H1 (cell line): ENCODE data around the gene MAP3K1. TPM values are rescaled to one million over a fixed set of nuclear protein-coding genes. Genes with fewer than 3 reads are reported as not detected.

Experiments used
- CTCF ChIA-PET: fragments of 300-600 bp; sonication (Branson Sonifier 250); formaldehyde crosslinking; loops from one replicate; lab custom pipeline; 2021; ENCODE audit not compliant: partially characterized antibody; lab: Charles Lee
- POLR2A ChIA-PET: fragments of 300-600 bp; sonication (Branson Sonifier 250); formaldehyde crosslinking; loops from one replicate; lab custom pipeline; 2021; ENCODE audit warnings: inconsistent platforms; ENCODE audit not compliant: partially characterized antibody; lab: Charles Lee
- DNase-seq, 2 experiments: peaks; one replicate each; pipeline versions ENCODE4 v3.0.0 to v3.0.0-alpha.2; 2010 to 2022; ENCODE audit warnings: low spot score in 2 of 2, low read depth in 1 of 2, mixed read lengths in 1 of 2
- FAIRE-seq: peaks from 2 replicates; lab custom pipeline; 2011; peaks lifted over from hg19 to GRCh38; lab: Jason Lieb, UNC
- H2AFZ ChIP-seq: 2 replicates; pipeline ENCODE4 v1.8.1; 2012; ENCODE audit warnings: low read length, inconsistent platforms
- H2AK5ac ChIP-seq: 2 replicates; pipeline ENCODE4 v1.6.1; 2013; ENCODE audit warnings: low read depth, low read length
- H2BK120ac ChIP-seq: replicated peaks from 2 replicates; pipeline ENCODE3; 2013; ENCODE audit warnings: low read depth, low read length, inconsistent platforms
- H2BK12ac ChIP-seq: 2 replicates; pipeline ENCODE4 v1.6.1; 2013; ENCODE audit warnings: low read depth, low read length
- H2BK15ac ChIP-seq: 2 replicates; pipeline ENCODE4 v1.6.1; 2013; ENCODE audit warnings: low read length
- H2BK20ac ChIP-seq: 2 replicates; pipeline ENCODE4 v1.6.1; 2013; ENCODE audit warnings: low read length
- H2BK5ac ChIP-seq: 2 replicates; pipeline ENCODE4 v1.6.1; 2013; ENCODE audit warnings: low read depth, low read length
- H3K14ac ChIP-seq: 2 replicates; pipeline ENCODE4 v1.6.1; 2013; ENCODE audit warnings: inconsistent platforms; ENCODE audit not compliant: insufficient read length
- H3K18ac ChIP-seq: 2 replicates; pipeline ENCODE4 v1.6.1; 2013; ENCODE audit warnings: low read length; ENCODE audit errors: extremely low read depth
- H3K23ac ChIP-seq: 2 replicates; pipeline ENCODE4 v1.6.1; 2013; ENCODE audit warnings: inconsistent platforms; ENCODE audit not compliant: insufficient read length
- H3K23me2 ChIP-seq: 2 replicates; pipeline ENCODE4 v1.6.1; 2013; ENCODE audit warnings: low read depth, low read length
- H3K27ac ChIP-seq: 2 replicates; pipeline ENCODE4 v1.6.1; 2011; ENCODE audit warnings: low read depth, low read length, inconsistent platforms
- H3K27me3 ChIP-seq, 4 experiments: replicated peaks in 1 of 4; 1 replicate in 1 of 4; 2 replicates in 3 of 4; pipeline versions ENCODE4 v1.6.1 to v1.8.1; 2011 to 2013; ENCODE audit warnings: low read length in 3 of 4, mild to moderate bottlenecking in 3 of 4, inconsistent platforms in 2 of 4, mixed read lengths in 2 of 4, moderate library complexity in 1 of 4; ENCODE audit not compliant: control insufficient read depth in 3 of 4, insufficient read depth in 3 of 4; ENCODE audit errors: extremely low read depth in 1 of 4
- H3K36me3 ChIP-seq, 4 experiments: 2 replicates each; pipeline versions ENCODE4 v1.6.1 to v1.8.1; 2011 to 2013; ENCODE audit warnings: mild to moderate bottlenecking in 4 of 4, low read length in 3 of 4, moderate library complexity in 2 of 4, control low read depth in 1 of 4, inconsistent platforms in 1 of 4; ENCODE audit not compliant: insufficient read depth in 4 of 4, control insufficient read depth in 2 of 4
- H3K4ac ChIP-seq: replicated peaks from 2 replicates; pipeline ENCODE3; 2013; ENCODE audit warnings: low read length, low read depth, mixed read lengths, inconsistent platforms; ENCODE audit not compliant: insufficient read length
- H3K4me1 ChIP-seq, 4 experiments: replicated peaks in 1 of 4; 1 replicate in 1 of 4; 2 replicates in 3 of 4; pipeline versions ENCODE4 v1.6.1 to v1.8.1; 2011 to 2013; ENCODE audit warnings: low read length in 3 of 4, inconsistent platforms in 2 of 4, mixed read lengths in 1 of 4; ENCODE audit not compliant: insufficient read depth in 4 of 4, control insufficient read depth in 3 of 4
- H3K4me2 ChIP-seq, 2 experiments: 2 replicates each; pipeline versions ENCODE4 v1.6.1 to v1.8.1; 2011 to 2013; ENCODE audit warnings: low read depth in 2 of 2, low read length in 2 of 2, control low read depth in 1 of 2, inconsistent platforms in 1 of 2, mild to moderate bottlenecking in 1 of 2; ENCODE audit not compliant: insufficient read depth in 1 of 2
- H3K4me3 ChIP-seq, 4 experiments: fragments of 200-600, 300-600 bp in 1 of 4; sonication (generic), shearing (Covaris generic), sonication (Bioruptor Twin) in 1 of 4; 2 replicates each; pipeline versions ENCODE4 v1.5.1 to v1.8.1; 2011 to 2016; ENCODE audit warnings: low read length in 4 of 4, low read depth in 3 of 4, control low read depth in 2 of 4, inconsistent platforms in 2 of 4, mild to moderate bottlenecking in 2 of 4, mixed read lengths in 1 of 4, moderate library complexity in 1 of 4; ENCODE audit not compliant: insufficient read depth in 2 of 4; ENCODE audit errors: extremely low read depth in 1 of 4
- H3K56ac ChIP-seq: replicated peaks from 2 replicates; pipeline ENCODE3; 2013; ENCODE audit warnings: low read depth, mild to moderate bottlenecking, mixed read lengths, low read length, inconsistent platforms; ENCODE audit not compliant: insufficient read length
- H3K79me1 ChIP-seq: 2 replicates; pipeline ENCODE4 v1.6.1; 2013; ENCODE audit warnings: low read depth, low read length, control low read depth
- H3K79me2 ChIP-seq, 2 experiments: 2 replicates each; pipeline versions ENCODE4 v1.6.1 to v1.8.1; 2012 to 2013; ENCODE audit warnings: low read length in 2 of 2, mild to moderate bottlenecking in 2 of 2, inconsistent platforms in 1 of 2; ENCODE audit not compliant: insufficient read depth in 2 of 2, control insufficient read depth in 1 of 2
- H3K9ac ChIP-seq, 4 experiments: replicated peaks in 1 of 4; 1 replicate in 1 of 4; 2 replicates in 3 of 4; pipeline versions ENCODE4 v1.6.1 to v1.8.1; 2011 to 2013; ENCODE audit warnings: low read depth in 3 of 4, low read length in 3 of 4, control low read depth in 2 of 4, mild to moderate bottlenecking in 2 of 4, moderate library complexity in 2 of 4, inconsistent platforms in 1 of 4; ENCODE audit errors: extremely low read depth in 1 of 4
- H3K9me3 ChIP-seq, 2 experiments: 2 replicates each; pipeline versions ENCODE4 v1.6.1 to v1.8.1; 2012 to 2013; ENCODE audit warnings: mild to moderate bottlenecking in 2 of 2, moderate library complexity in 2 of 2, control low read depth in 1 of 2, inconsistent platforms in 1 of 2, low read depth in 1 of 2, low read length in 1 of 2, mixed read lengths in 1 of 2; ENCODE audit not compliant: insufficient read depth in 2 of 2
- H4K20me1 ChIP-seq, 2 experiments: replicated peaks in 1 of 2; 2 replicates each; pipeline versions ENCODE3 to v1.8.1; 2011 to 2013; ENCODE audit warnings: inconsistent platforms in 2 of 2, low read length in 2 of 2, mild to moderate bottlenecking in 1 of 2; ENCODE audit not compliant: insufficient read depth in 2 of 2, control insufficient read depth in 1 of 2
- H4K5ac ChIP-seq: 2 replicates; pipeline ENCODE4 v1.6.1; 2013; ENCODE audit warnings: low read length, low read depth, mixed read lengths, inconsistent platforms; ENCODE audit not compliant: insufficient read length
- H4K8ac ChIP-seq: 2 replicates; pipeline ENCODE4 v1.8.0; 2013; ENCODE audit warnings: mild to moderate bottlenecking, moderate library complexity, low read length, inconsistent platforms; ENCODE audit not compliant: insufficient read depth; ENCODE audit errors: extremely low read depth
- H4K91ac ChIP-seq: replicated peaks from 2 replicates; pipeline ENCODE3; 2013; ENCODE audit warnings: low read length, mixed read lengths, inconsistent platforms; ENCODE audit not compliant: insufficient read length
- BACH1 ChIP-seq: IDR thresholded peaks from 2 replicates; pipeline ENCODE4 v1.6.1; 2012; ENCODE audit warnings: low read length, improper control_type of control experiment
- CREB1 ChIP-seq: IDR thresholded peaks from 2 replicates; pipeline ENCODE4 v1.6.1; 2012; ENCODE audit warnings: inconsistent platforms
- FOSL1 ChIP-seq: IDR thresholded peaks from 2 replicates; pipeline ENCODE4 v1.6.1; 2011; ENCODE audit warnings: mild to moderate bottlenecking, low read depth, low read length, moderate library complexity; ENCODE audit not compliant: insufficient read depth
- JUND ChIP-seq: IDR thresholded peaks from 2 replicates; pipeline ENCODE4 v1.6.1; 2011; ENCODE audit warnings: mild to moderate bottlenecking, improper control_type of control experiment, low read length
- POLR2AphosphoS5 ChIP-seq: IDR thresholded peaks from 2 replicates; pipeline ENCODE4 v1.6.1; 2011; ENCODE audit warnings: low read depth, low read length
- SAP30 ChIP-seq: fragments of 300-600 bp; sonication (generic); IDR thresholded peaks from 2 replicates; pipeline ENCODE4 v1.7.1; 2012; ENCODE audit warnings: low read length, moderate library complexity, mild to moderate bottlenecking, inconsistent platforms; ENCODE audit not compliant: insufficient read depth, insufficient replicate concordance
- SIX5 ChIP-seq: IDR thresholded peaks from 2 replicates; pipeline ENCODE4 v1.6.1; 2011; ENCODE audit warnings: mild to moderate bottlenecking, low read depth, low read length
- TBP ChIP-seq: IDR thresholded peaks from 2 replicates; pipeline ENCODE4 v1.6.1; 2011; ENCODE audit warnings: low read depth, low read length, improper control_type of control experiment
- YY1 ChIP-seq: IDR thresholded peaks from 2 replicates; pipeline ENCODE4 v1.6.1; 2011; ENCODE audit warnings: low read depth, mild to moderate bottlenecking, low read length
- WGBS, 2 experiments: shearing (Covaris generic) in 1 of 2; methylation state at CpG; one replicate each; pipeline versions ENCODE4 v1.1.6 to v1.1.7; 2013 to 2015; ENCODE audit warnings: low lambda C conversion rate in 2 of 2, mixed read lengths in 2 of 2, inconsistent platforms in 1 of 2, low coverage in 1 of 2, missing lambda C conversion rate in 1 of 2; ENCODE audit not compliant: insufficient replicate concordance in 2 of 2, insufficient coverage in 1 of 2, insufficient read length in 1 of 2; ENCODE audit errors: extremely low coverage in 1 of 2, missing lambda C conversion rate in 1 of 2; 5-methylcytosine and 5-hydroxymethylcytosine counted together
- long read RNA-seq, 2 experiments: library from RNA in 1 of 2; library from capped mRNA in 1 of 2; stranded (forward); transcript quantifications; one replicate each; pipeline ENCODE4 v2.0.0, GENCODE V29; 2021; ENCODE audit warnings: inconsistent platforms in 1 of 2
- polyA minus RNA-seq, 3 experiments: library from RNA; depleted of rRNA, polyadenylated mRNA; stranded (reverse); fragments of >200 nt; gene quantifications; 1 replicate in 2 of 3; 2 replicates in 1 of 3; pipeline ENCODE4 v1.2.3, GENCODE V29; 2011
- polyA plus RNA-seq, 7 experiments: library from polyadenylated mRNA; depleted of rRNA in 3 of 7; stranded (reverse) in 5 of 7; unstranded in 2 of 7; fragments of >200 nt in 5 of 7; fragments of 200-250 nt in 2 of 7; gene quantifications; 1 replicate in 5 of 7; 2 replicates in 1 of 7; 4 replicates in 1 of 7; pipeline versions ENCODE4 v1.2.1 to v1.2.3, GENCODE V29; 2011 to 2013; ENCODE audit warnings: missing spikeins in 2 of 7, mixed read lengths in 2 of 7
- total RNA-seq: library from RNA; stranded (reverse); fragmentation: NEBNext Ultra II Directional; extraction: Animal tissue kit (Norgen Biotek cat#: 25700); gene quantifications from 2 replicates; pipeline ENCODE4 v1.2.1, GENCODE V29; 2021
- TF ChIP-seq, protein P1 (sequence below): IDR thresholded peaks from 2 replicates; pipeline ENCODE4 v1.6.1; 2012; ENCODE audit warnings: inconsistent platforms

MAP3K1 gene
- total RNA-seq: 11.4 and 11.8 TPM in 2 replicates
- polyA plus RNA-seq (2011; rRNA removed): 1.7 and 3.9 TPM in 2 replicates
- polyA plus RNA-seq (2011; cell fraction: cytosol; rRNA removed): 3.9 TPM
- 2.8 TPM for polyA plus RNA-seq (2011; cell fraction: nucleus; rRNA removed)
- 2.8 to 5.7 TPM (median 4.2 TPM) in 4 replicates for polyA plus RNA-seq (2012, experiment 1 of 2)
- 0.52 TPM for polyA plus RNA-seq (2012, experiment 2 of 2)
- 5.5 TPM for polyA plus RNA-seq (2013, experiment 1 of 2)
- 5.5 TPM for polyA plus RNA-seq (2013, experiment 2 of 2)
- 13.9 and 18.7 TPM in 2 replicates for polyA minus RNA-seq (2011; rRNA and poly(A)+ RNA removed)
- polyA minus RNA-seq (2011; cell fraction: cytosol; rRNA and poly(A)+ RNA removed): 8.1 TPM
- polyA minus RNA-seq (2011; cell fraction: nucleus; rRNA and poly(A)+ RNA removed): 10.2 TPM
- long read RNA-seq, experiment 1, partial matches to known transcripts: 1 of 4 reads
- long read RNA-seq, experiment 1, other reads (novel, unspliced or antisense): 3 of 4 reads
- long read RNA-seq, experiment 2: 0 reads

DNA sequence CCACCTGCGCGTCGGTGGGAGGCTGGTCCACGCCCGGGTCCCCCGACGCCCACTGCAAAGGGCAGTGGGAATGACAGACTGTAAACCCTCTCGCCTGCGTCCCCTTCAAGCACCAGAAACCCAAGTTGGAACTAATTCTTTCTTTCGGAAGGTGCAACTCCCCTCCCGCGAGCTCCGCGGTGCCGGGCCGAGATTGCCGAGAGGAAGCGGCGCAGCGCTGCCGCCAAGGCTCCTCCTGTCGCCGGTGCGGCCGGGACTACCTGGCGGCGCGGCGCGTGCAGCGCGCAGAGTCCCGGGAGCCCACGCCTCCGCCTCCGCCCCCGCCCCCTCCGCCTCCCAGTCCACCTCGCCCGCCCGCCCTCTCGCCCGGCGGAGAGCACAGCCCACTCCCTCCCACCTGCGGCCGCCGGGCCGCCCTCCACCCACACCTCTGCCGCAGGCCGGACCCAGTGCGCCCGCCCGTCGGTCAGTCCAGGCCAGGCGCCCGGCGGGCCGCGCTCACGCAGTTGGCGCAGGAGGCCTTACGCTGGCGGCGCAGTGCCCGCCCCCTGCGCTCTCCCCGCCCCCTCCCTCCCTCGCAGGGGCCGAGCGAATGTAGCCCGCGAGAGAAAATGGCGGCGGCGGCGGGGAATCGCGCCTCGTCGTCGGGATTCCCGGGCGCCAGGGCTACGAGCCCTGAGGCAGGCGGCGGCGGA lies at the start of gene MAP3K1:
Gene MAP3K1 (plus strand): TSS at position 587 of the 695 bp plus-strand sequence. CDS start 25 bp downstream, at position 612.
- no peak within 1 kb of the TSS for H2AK5ac ChIP-seq
- H3K18ac ChIP-seq: no peak within 1 kb of the TSS
- peaks cover 14% of the 10 kb centered on the region for H3K23me2 ChIP-seq
- peak within 1 kb of the TSS; percentile 88 for H4K8ac ChIP-seq
- peaks cover 0 to 27% of the 10 kb centered on the region in 2 experiments; a peak in 2 of 4 replicates for H3K79me2 ChIP-seq
- no peak within 1 kb of the TSS for H3K4ac ChIP-seq
- peaks cover 0 to 9% (median 0%) of the 10 kb centered on the region in 4 experiments; a peak in 1 of 7 replicates for H3K27me3 ChIP-seq
- 2% methylated on average over 12 of the region's 87 CpGs; no CpG with 5 or more reads in 1 of the 2 experiments for WGBS, 2 experiments
- H4K5ac ChIP-seq: no peak within 1 kb of the TSS
- no peak within 1 kb of the TSS for H2BK15ac ChIP-seq
- H3K14ac ChIP-seq: no peak within 1 kb of the TSS
- DNase-seq (peak in 1 of 2 experiments; percentile 86), FAIRE-seq (no peak)
- ChIA-PET POLR2A (interaction anchor here (0.6 to 0.8 kb wide), 2 partner anchors 262 to 723 kb away, joined by 3 read pairs; no protein-coding TSS in a partner anchor), CTCF (interaction anchor here (0.6 to 1.4 kb wide), 3 partner anchors 11 to 773 kb away, joined by 3 to 6 read pairs (median 4); no protein-coding TSS in a partner anchor)
- H3K9me3 ChIP-seq: no peaks in the 10 kb centered on the region
- H4K20me1 ChIP-seq: peaks cover 0 to 8% of the 10 kb centered on the region in 2 experiments
- H2BK120ac ChIP-seq: no peak within 1 kb of the TSS
- peak within 1 kb of the TSS; percentile 87 for H2AFZ ChIP-seq
- no peak within 1 kb of the TSS for H2BK5ac ChIP-seq
- no peak within 1 kb of the TSS for H2BK20ac ChIP-seq
- H3K23ac ChIP-seq: no peak within 1 kb of the TSS
- H3K4me1 ChIP-seq: peaks cover 0 to 8% (median 2%) of the 10 kb centered on the region in 4 experiments; a peak in 5 of 7 replicates
- peak within 1 kb of the TSS in 2 of 4 experiments; percentile 63 to 91; a peak in 4 of 7 replicates for H3K9ac ChIP-seq
- H3K4me2 ChIP-seq: peak within 1 kb of the TSS; percentile 92 to 97
- no peaks in the 10 kb centered on the region for H3K36me3 ChIP-seq
- H3K4me3 ChIP-seq: peak within 1 kb of the TSS; percentile 66 to 78 (median 74)
- H4K91ac ChIP-seq: no peak within 1 kb of the TSS
- no peak within 1 kb of the TSS for H3K56ac ChIP-seq
- no peaks in the 10 kb centered on the region for H3K79me1 ChIP-seq
- H2BK12ac ChIP-seq: no peak within 1 kb of the TSS; the same call in 1 of the 2 replicates
- H3K27ac ChIP-seq: peak within 1 kb of the TSS; percentile 28; the same call in 1 of the 2 replicates
- TF ChIP-seq POLR2AphosphoS5 (no peak), YY1 (peak; percentile 75; the same call in 1 of the 2 replicates), CREB1 (peak; percentile 53; the same call in 1 of the 2 replicates), TBP (no peak), JUND (no peak), SAP30 (no peak), FOSL1 (peak; percentile 66; the same call in 1 of the 2 replicates), BACH1 (0 out of 2 replicates have a peak, but pooled peaks have one; percentile 6), SIX5 (no peak)
- TF ChIP-seq, protein P1, sequence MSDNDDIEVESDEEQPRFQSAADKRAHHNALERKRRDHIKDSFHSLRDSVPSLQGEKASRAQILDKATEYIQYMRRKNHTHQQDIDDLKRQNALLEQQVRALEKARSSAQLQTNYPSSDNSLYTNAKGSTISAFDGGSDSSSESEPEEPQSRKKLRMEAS: 0 out of 2 replicates have a peak, but pooled peaks have one; percentile 17
